HG03064 (cell line): ENCODE data around the gene NUB1.

ENCODE experiments used
- ATAC-seq: cut with Tn5 transposase; IDR thresholded peaks from one replicate; pipeline ENCODE4 v1.9.1; 2021; ENCODE audit warnings: low read depth; ENCODE audit not compliant: unreplicated experiment

NUB1 gene

DNA sequence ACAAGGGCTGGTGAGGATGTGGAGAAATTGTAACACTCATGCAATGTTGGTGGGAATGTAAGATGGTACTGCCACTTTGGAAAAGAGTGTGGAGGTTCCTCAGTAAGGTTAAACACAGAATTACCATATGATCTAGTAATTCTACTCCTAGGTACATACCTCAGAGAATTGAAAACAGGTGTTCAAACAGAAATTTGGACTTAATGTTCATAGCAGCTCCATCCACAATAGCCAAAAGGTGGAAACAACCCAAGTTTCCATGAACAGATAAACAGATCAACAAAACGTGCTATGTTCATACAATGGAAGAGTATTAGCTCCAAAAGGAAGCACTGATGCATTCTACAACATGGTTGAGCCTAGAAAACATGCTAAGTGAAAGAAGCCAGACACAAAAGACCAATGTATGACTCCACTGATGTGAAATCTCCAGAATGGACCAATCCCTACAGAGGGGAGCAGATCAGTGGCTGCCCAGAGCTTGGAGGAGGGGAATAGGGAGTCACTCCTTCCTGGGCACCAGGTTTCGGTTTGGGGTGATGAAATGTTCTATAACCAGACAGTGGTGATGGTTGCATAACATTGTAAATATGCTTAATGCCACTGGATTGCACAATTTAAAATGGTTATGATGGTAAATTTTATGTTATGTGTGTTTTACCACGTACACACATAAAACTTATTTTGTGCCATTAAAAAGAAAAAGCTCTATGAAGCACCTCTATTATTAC, 73.9 kb downstream of the NUB1 start:
- no peak for ATAC-seq

DNA sequence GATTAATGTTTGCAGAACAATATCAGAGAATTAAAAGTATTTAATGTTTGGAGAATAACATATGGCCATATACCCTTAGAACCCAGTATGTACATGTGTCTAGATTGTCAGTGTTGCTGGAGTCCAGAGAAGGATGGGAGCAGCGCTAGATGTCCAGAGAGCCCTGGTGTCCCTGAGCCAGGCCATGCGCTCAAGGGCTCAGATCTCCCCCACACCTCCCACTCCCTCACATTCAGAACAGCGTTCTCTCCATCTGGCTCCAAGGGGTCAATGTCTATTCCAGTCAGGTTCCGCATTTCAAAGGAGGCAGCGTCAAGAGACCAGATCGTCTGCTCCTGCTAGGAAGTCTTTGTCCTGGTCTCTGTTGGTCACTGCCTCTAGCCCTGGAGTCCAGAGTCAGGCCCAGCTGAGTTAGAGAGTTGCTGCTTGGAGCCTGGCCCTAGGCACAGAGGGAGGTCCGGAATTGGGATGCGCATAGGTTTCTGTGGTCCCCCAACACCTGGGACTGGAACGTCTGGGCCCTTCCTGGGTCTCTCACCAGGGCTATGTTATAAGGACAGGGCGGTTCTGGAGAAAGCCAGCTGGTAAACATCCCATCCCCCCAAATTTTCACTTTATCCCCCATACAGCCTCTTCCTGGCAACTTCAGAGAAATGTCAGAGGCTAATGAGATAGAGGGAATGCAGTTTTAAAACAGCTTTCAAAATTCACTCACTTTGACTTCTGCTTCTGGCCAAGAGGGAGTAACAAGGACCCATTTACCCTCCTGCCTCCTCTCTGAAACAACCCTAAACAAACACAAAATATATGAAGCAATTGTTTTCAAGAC, 74.7 kb downstream of the NUB1 start:
- ATAC-seq = no peak

DNA sequence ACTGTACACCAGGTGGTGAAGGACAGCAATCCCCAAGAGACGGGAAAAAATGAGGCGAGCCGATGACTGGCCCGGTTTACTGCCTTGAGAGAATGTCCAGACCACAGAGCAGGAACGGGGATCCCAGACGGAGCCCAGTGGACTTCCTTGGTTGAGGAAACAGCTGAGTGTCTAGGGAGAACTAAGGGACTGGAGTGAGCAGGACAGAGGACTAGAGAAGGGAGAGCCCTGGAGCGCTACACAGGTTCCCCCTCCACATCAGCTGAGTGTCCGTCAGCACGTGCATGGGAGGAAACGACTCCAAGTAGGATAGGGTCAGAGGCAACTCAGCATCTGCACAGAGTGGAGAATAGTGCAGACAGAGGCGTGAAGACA, 75.3 kb downstream of the NUB1 start:
- ATAC-seq = no peak

DNA sequence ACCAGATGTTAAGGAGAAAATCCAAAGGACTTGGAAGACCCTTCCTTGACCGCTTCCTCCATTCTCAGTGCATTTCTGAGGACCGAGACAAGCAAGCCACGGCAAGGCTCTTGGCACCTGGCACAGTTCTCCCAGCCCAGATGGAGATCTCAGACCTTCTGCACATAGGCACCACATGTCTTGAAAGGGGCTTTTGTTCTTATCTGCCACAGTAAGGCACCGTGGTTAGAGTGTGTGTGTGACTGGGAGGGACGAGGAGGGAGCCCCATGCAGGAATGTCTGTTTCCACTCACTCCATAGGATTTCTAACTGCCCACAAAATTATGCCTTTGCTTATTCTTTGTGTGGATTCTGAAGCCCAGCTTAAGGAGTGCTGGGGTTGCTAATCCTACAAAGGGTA, 78.5 kb downstream of the NUB1 start:
- ATAC-seq = no peak

DNA sequence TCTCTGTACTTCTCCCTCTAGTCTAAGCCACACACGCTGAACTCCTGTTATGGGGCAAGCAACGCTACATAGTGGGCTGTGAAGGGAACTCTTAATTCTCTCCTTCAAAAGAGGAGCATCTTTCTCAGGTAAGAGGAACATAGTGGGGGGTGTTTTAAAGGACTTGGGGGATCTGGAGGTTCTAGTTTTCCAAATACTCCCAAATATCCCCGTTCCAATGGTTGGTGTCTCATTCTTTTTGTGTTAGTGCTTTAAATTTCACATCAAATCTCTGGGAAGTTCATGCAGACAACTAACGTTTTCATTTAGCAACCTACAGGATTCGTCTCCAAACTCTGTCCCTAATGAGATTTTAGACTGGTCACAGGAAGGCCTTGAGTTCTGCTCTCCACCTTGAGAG, 80.6 kb downstream of the NUB1 start:
- no peak for ATAC-seq

DNA sequence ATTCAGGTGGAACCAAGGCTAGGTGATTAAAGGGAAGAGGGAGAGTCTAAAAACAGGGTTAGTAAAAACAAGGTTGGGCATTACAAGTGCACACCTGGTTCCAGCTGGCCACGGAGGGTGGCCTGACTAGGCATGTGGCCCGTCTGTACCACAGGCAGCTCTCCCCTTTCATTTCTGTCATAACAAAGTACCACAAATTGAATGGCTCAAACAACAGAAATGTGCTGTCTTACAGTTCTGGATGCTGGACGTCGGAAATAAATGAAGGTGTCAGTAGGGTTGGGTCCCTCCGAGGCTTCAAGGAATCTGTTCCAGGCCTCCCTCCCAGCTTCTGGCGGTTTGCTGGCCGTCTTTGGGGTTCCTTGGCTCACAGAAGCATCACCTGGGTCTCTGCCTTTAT, 81.6 kb downstream of the NUB1 start:
- no peak for ATAC-seq

DNA sequence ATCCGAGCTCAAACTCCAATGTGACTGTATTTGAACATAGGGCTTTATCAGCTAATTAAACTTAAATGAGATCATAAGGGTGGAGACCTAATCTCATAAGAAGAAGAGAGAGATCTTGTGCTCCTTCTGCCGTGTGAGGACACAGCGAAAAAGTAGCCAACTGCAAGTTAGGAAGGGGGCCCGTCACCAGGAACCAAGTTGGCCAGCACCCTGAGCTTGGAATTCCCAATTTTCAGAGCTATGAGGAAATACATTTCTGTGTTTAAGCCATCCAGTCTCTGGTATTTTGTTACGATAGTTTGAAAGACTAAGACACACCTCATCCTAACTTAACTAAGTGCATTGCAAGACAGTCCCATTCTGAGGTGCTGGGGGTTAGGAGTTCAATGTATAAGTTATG, 82.3 kb downstream of the NUB1 start:
- no peak for ATAC-seq

DNA sequence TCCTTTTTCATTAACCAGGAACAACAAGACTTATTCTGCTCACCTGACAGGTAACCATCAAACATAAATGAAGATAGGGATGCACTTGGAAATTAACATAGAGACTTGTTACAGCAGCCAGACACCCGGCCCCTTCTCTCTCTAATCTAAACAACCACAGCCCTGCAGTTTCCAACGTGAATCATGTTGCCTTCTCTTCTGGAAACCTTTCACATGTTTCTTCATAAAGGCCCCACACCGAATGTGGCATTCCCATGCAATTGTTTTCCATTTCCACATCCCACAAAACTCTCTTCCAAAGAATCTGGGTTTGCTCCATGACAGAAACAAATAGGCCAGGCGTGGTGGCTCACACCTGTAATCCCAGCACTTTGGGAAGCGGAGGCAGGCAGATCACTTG, 83.2 kb downstream of the NUB1 start:
- no peak for ATAC-seq

DNA sequence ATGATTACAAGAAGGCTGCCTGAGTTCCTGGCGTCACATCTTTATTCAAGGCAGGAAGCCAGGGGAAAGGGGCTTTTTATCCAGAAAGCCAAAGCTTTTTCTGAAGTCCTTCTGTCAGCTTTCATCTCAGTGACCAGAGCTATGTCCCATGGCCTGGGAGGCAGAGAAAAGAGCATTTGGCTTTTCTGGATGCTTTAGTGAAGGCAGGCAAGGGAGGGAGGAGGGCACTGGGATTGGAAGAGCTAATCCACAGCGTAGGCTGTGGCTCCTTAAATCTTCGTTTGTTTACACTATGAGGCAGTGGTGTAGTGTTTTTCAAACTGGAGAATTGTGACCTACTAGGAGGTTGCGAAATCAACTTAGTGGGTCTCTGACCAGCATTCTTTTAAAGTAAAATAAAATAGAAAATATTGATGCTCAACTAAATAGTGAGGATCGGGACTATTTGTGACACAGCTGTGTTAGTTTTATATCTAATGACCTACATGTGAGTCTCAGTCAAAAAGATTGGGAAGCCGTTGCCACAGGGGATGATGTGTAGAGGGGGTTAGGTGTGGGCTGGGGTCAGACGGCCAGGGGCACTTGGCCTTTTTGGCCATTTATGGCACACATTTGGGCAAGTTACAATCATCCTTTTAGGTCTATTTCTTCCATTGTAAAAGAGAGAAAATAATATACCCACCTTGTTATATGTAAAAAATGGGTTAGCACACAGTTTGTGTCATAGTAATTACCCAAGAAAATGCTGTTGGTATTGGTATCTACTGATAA, 84.2 kb downstream of the NUB1 start:
- no peak for ATAC-seq

DNA sequence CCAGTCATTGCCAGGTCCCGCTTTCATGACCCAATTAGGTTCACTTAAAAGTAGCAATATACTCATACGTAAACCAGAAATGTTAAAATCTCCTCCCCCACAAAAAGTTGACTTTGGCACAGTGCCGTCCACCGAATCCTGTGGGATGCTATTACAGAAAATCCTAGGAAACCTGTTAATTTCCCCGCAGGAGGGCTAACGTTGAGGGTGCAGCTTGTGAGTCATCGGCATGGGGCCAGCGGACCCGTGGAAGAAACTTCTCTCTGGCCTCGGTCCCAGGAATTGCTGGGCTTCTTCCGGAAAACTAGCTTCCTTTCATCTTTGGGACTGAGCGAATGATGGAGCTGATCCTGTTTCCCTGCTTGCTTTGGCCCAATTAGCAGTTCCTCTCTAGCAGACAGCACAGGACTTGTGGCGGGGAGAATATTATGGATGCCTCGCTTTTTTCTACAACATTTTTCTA, 84.9 kb downstream of the NUB1 start:
- no peak for ATAC-seq

DNA sequence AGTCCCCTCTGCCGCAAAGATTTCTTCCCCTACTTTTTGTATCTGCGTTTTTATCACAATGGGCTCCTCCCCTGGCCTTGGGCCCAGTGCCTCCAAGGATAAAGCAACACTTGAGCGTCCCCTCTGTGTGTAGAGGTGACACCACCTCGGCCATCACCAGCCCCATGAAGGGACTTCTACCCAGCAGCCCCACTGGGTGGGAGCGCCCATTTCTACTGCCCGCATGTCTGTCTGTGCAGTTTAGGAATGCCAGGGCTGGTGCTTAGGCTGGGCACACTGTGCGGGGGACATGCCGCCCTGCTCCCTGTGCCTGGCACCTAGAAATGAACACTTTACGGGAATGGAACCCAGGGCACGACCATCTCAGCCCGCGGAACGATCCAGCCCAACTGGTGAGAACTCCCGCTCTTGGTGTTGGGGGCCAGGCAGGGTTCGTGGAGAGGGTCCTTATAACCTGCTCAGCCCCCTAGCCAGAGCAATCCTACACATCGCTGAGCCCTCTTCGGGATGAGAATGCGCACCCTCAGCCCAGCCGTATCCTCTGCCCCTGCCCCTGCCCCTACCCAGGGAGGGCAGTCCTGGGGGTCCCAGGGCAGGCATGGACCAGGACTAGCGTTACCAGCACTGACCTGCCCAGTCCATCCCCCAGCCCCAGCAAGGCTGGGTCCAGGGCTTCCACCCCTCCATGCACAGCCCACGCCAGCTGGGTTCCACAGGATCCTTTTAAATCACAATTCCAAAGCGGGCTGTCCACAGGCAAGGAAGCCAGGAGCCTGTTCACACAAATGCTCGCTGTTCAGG, 85.5 kb downstream of the NUB1 start:
- no peak for ATAC-seq

DNA sequence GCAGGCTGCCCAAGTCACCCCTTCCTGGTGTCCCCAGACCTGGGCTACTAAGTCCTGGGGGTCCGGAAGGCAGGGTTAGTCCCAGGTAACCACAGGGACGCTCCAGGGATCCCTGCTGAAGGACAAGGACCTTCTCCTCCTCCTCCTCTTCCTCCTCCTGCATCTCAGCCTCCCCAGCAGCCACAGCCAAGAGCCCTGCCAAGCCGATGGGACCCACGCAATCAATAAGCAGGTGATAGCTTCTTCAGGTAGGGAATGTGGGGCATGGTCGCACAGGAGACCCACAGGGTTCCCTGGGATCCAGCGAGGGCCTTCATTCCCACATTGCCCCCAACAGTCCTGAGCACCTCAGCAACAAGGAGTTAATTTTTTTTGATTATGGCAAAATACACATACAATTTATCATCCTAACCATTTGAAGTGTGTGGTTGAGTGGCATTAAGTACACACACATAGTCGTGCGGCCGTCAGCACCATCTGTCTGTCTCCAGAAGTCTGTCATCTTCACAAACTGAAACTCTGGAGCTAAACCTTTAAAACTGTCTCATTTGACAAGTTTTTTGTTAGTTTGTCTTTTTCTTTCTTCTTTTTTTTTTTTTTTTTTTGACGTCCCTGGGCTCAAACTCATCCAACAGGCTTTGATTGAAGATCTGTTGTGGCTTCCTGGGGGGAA, 86.2 kb downstream of the NUB1 start:
- ATAC-seq = no peak
